Kidney (tissue), 14 donors: ENCODE measurements around the gene INTS14. TPM values are rescaled to one million over a fixed set of nuclear protein-coding genes. Genes with fewer than 3 reads are reported as not detected.
A peak's percentile ranks its signal among the peaks of the same experiment; 100 is the strongest.
"Not testable (repeated sequence)": the region's sequence is repeated elsewhere in the genome, so short reads cannot be mapped to it uniquely, and the experiment has no call there.

Source experiments
- DNase-seq, 5 donors: peaks; one replicate each; pipeline ENCODE4 v3.0.0-alpha.2; 2013 to 2020
- FAIRE-seq: peaks from 2 replicates; lab custom pipeline; 2012; peaks lifted over from hg19 to GRCh38; lab: Jason Lieb, UNC
- H3K27ac ChIP-seq, 2 donors: one replicate each; pipeline ENCODE4 v1.7.0; 2013; ENCODE audit warnings: low read depth in 2 of 2, low read length in 2 of 2, inconsistent platforms in 1 of 2
- H3K27me3 ChIP-seq: one replicate; pipeline ENCODE4 v1.7.1; 2013; ENCODE audit warnings: low read length, inconsistent platforms; ENCODE audit not compliant: control insufficient read depth, insufficient read depth
- H3K36me3 ChIP-seq, 3 donors: one replicate each; pipeline versions ENCODE4 v1.7.0 to v1.7.1; 2013; ENCODE audit warnings: low read length in 3 of 3, control low read depth in 1 of 3, inconsistent platforms in 1 of 3; ENCODE audit not compliant: insufficient read depth in 3 of 3, control insufficient read depth in 2 of 3
- H3K4me1 ChIP-seq, 3 donors: one replicate each; pipeline versions ENCODE4 v1.7.0 to v1.7.1; 2013; ENCODE audit warnings: low read length in 3 of 3, inconsistent platforms in 1 of 3, low read depth in 1 of 3; ENCODE audit not compliant: control insufficient read depth in 2 of 3, insufficient read depth in 2 of 3
- H3K4me3 ChIP-seq, 3 donors: one replicate each; pipeline versions ENCODE4 v1.7.0 to v1.8.1; 2013; ENCODE audit warnings: low read length in 3 of 3, control low read depth in 1 of 3, inconsistent platforms in 1 of 3
- H3K9ac ChIP-seq, 3 donors: one replicate each; pipeline versions ENCODE4 v1.7.0 to v1.7.1; 2013; ENCODE audit warnings: low read length in 3 of 3, control low read depth in 1 of 3, inconsistent platforms in 1 of 3
- H3K9me3 ChIP-seq, 3 donors: one replicate each; pipeline versions ENCODE4 v1.7.0 to v1.7.1; 2013; ENCODE audit warnings: low read length in 3 of 3, control low read depth in 1 of 3, inconsistent platforms in 1 of 3; ENCODE audit not compliant: control insufficient read depth in 2 of 3, insufficient read depth in 1 of 3
- intact Hi-C: fragments of 100-400 bp; cut with DNase I; formaldehyde crosslinking; loops from one replicate; pipeline ENCODE4 v1.11.1; 2022
- polyA plus RNA-seq: library from polyadenylated mRNA; stranded (reverse); fragments of 350-450 nt; fragmentation: Illumina TruSeq; extraction: RNeasy Lipid Tissue Mini Kit (QIAGEN cat#74804); gene quantifications from one replicate; pipeline ENCODE4 v1.2.3, GENCODE V29; 2014; ENCODE audit warnings: low read depth, low replicate concordance; ENCODE audit not compliant: insufficient read depth
- total RNA-seq: library from RNA; stranded (reverse); fragmentation: NEBNext Ultra II Directional; extraction: Animal tissue kit (Norgen Biotek cat#: 25700); gene quantifications from one replicate; pipeline ENCODE4 v1.2.1, GENCODE V29; 2021
- TF ChIP-seq, protein P1 (sequence below): IDR thresholded peaks from 3 replicates; pipeline ENCODE4 v1.5.1; 2012; ENCODE audit warnings: mild to moderate bottlenecking, moderate library complexity, borderline replicate concordance; ENCODE audit not compliant: insufficient read depth; ENCODE audit errors: extremely low read depth
- donor health status: control.
- donor health status: control.
- donor health status: control.
- donor health status: control.
- donor health status: control.
- donor health status: DM: yes; HTN: yes; CAD: no.
- donor health status: Normal renal cell carcinoma (clear cell type).

The INTS14 gene
- total and polyA plus RNA-seq, 2 donors from 2014 or later: 27.8 to 37.1 TPM

DNA sequence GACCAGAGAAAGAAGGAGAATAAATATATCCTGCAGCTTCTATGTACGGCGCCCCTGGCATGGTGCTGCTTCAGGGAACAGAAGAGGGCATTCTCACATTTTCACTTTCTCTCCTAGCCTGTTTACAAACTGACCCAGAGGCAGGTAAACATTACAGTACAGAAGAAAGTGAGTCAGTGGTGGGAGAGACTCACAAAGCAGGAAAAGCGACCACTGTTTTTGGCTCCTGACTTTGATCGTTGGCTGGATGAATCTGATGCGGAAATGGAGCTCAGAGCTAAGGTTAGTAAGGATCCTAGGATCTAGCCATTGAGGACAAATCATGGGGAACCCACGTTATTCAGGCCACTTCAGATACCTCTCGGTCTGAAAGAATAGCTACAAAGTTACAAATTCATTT lies 54.3 kb downstream of the INTS14 start:
- DNase-seq (no peak), FAIRE-seq (no peak)
- no peaks in the 10 kb centered on the region for H3K27me3 ChIP-seq
- H3K9ac ChIP-seq: no peak overlapping the region
- TF ChIP-seq, protein P1, sequence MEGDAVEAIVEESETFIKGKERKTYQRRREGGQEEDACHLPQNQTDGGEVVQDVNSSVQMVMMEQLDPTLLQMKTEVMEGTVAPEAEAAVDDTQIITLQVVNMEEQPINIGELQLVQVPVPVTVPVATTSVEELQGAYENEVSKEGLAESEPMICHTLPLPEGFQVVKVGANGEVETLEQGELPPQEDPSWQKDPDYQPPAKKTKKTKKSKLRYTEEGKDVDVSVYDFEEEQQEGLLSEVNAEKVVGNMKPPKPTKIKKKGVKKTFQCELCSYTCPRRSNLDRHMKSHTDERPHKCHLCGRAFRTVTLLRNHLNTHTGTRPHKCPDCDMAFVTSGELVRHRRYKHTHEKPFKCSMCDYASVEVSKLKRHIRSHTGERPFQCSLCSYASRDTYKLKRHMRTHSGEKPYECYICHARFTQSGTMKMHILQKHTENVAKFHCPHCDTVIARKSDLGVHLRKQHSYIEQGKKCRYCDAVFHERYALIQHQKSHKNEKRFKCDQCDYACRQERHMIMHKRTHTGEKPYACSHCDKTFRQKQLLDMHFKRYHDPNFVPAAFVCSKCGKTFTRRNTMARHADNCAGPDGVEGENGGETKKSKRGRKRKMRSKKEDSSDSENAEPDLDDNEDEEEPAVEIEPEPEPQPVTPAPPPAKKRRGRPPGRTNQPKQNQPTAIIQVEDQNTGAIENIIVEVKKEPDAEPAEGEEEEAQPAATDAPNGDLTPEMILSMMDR: no peak
- H3K4me1 ChIP-seq: no peaks in the 10 kb centered on the region
- H3K9me3 ChIP-seq: no peaks in the 10 kb centered on the region
- H3K4me3 ChIP-seq: no peak overlapping the region
- no peak overlapping the region for H3K27ac ChIP-seq
- H3K36me3 ChIP-seq: peaks cover 0 to 22% (median 9%) of the 10 kb centered on the region in 3 donors
- intact Hi-C loops: no loop called here

DNA sequence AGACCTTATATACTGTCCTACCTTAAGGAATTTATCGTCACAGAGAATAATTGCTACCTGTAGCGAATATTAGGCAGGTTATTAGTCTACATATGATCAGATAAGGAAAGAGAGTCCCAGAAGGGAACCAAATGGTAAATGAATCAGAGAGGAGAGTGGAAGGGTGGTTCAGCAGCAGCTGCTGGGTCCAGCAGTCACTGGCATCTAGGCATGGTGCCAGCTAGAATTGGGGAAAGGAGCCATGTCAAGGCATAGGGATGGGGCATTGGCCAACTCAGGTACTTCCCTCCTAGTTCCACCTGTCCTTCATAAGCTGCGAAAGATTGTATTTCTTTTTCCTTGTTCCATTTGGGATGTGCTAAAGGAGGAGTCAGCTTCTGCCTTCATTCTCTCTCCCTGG lies 57.2 kb downstream of the INTS14 start:
- Histone ChIP-seq H3K27ac (no peak overlapping the region), H3K4me1 (peaks cover 0 to 5% (median 0%) of the 10 kb centered on the region in 3 donors), H3K36me3 (peaks cover 0 to 15% (median 9%) of the 10 kb centered on the region in 3 donors), H3K9me3 (no peaks in the 10 kb centered on the region), H3K27me3 (no peaks in the 10 kb centered on the region), H3K4me3 (no peak overlapping the region), H3K9ac (no peak overlapping the region)
- DNase-seq: no peak
- TF ChIP-seq, protein P1: no peak
- no peak for FAIRE-seq
- intact Hi-C loops: no loop called here

DNA sequence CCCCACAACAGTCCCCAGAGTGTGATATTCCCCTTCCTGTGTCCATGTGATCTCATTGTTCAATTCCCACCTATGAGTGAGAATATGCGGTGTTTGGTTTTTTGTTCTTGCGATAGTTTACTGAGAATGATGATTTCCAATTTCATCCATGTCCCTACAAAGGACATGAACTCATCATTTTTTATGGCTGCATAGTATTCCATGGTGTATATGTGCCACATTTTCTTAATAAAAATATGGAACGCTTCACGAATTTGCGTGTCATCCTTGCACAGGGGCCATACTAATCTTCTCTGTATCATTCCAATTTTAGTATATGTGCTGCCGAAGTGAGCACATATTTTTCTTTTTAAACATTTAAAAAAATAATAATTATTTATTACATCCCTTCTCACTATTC lies 58.1 kb downstream of the INTS14 start:
- H3K36me3 ChIP-seq, H3K4me3 ChIP-seq, FAIRE-seq, intact Hi-C loops, H3K9me3 ChIP-seq, DNase-seq, H3K9ac ChIP-seq, H3K27ac ChIP-seq, H3K4me1 ChIP-seq, H3K27me3 ChIP-seq: not testable (repeated sequence)

DNA sequence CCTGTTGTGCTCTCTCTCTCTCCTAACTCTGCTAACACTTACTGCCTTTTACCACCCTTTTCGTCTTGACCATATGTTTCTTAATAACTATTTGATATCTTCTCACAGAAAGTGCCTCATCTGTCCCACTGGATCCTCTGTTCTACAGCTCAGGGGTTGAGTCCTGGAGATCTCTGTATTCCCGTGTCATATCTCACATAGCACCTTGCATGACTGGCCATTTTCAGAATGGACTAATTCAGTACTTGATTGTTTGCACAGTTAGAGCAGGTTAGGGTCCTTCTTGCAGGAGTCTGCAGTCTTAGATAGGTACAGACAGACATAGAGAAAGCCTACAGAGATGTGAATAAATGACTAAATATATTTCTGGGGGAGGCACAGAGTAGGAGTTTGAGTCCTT lies 59.7 kb downstream of the INTS14 start:
- FAIRE-seq (no peak), DNase-seq (no peak)
- intact Hi-C loops: no loop called here
- Histone ChIP-seq H3K4me3 (peak overlapping the region in 1 of 3 donors; percentile 10), H3K27ac (peak overlapping the region in 1 of 2 donors; percentile 23), H3K9me3 (no peaks in the 10 kb centered on the region), H3K9ac (no peak overlapping the region), H3K4me1 (peaks cover 0 to 5% (median 0%) of the 10 kb centered on the region in 3 donors), H3K36me3 (peaks cover 0 to 5% (median 0%) of the 10 kb centered on the region in 3 donors), H3K27me3 (no peaks in the 10 kb centered on the region)
- TF ChIP-seq, protein P1: no peak
